IMR-90 (cell line): ENCODE measurements around the gene FRAS1. TPM values are rescaled to one million over a fixed set of nuclear protein-coding genes. Genes with fewer than 3 reads are reported as not detected.

ENCODE experiments used
- ATAC-seq: fragments of 200-7000 bp; cut with Tn5 transposase; 2 replicates; pipeline ENCODE4 v1.9.1; 2020; ENCODE audit warnings: low read depth, mild to moderate bottlenecking, moderate library complexity
- BruUV-seq: library from RNA; stranded (reverse); fragments of 400-500 nt; replicated peaks from 2 replicates; lab custom pipeline; 2021; lab: Mats Ljungman, UMichigan
- CTCF ChIA-PET: fragments of 300-600 bp; formaldehyde crosslinking; extraction: SDS; loops from one replicate; lab custom pipeline; 2021; ENCODE audit warnings: antibody characterized with exemption; lab: Yijun Ruan, JAX
- POLR2A ChIA-PET: fragments of 300-600 bp; sonication (Branson Sonifier 250); formaldehyde crosslinking; loops from one replicate; lab custom pipeline; 2022; ENCODE audit warnings: antibody characterized with exemption; ENCODE audit not compliant: unreplicated experiment; lab: Charles Lee
- DNase-seq: peaks from one replicate; pipeline ENCODE4 v3.0.0; 2013
- H2AFZ ChIP-seq: replicated peaks from 2 replicates; pipeline ENCODE3; 2013; ENCODE audit warnings: low read length, mild to moderate bottlenecking; ENCODE audit not compliant: poor library complexity
- H2AK5ac ChIP-seq: 2 replicates; pipeline ENCODE4 v1.6.1; 2013; ENCODE audit warnings: low read depth, low read length, inconsistent platforms
- H2AK9ac ChIP-seq: replicated peaks from 2 replicates; pipeline ENCODE3; 2013; ENCODE audit warnings: mild to moderate bottlenecking, low read depth, low read length, moderate library complexity; ENCODE audit not compliant: poor library complexity
- H2BK120ac ChIP-seq: 2 replicates; pipeline ENCODE4 v1.6.1; 2013; ENCODE audit warnings: low read depth, low read length, inconsistent platforms
- H2BK15ac ChIP-seq: 3 replicates; pipeline ENCODE4 v1.6.1; 2013; ENCODE audit warnings: low read depth, low read length, inconsistent platforms
- H2BK20ac ChIP-seq: 2 replicates; pipeline ENCODE4 v1.6.1; 2013; ENCODE audit warnings: low read depth, mild to moderate bottlenecking, inconsistent platforms, low read length, moderate library complexity
- H2BK5ac ChIP-seq: 2 replicates; pipeline ENCODE4 v1.6.1; 2013; ENCODE audit warnings: mild to moderate bottlenecking, low read depth, low read length, inconsistent platforms; ENCODE audit not compliant: poor library complexity, severe bottlenecking
- H3K14ac ChIP-seq: replicated peaks from 2 replicates; pipeline ENCODE4 v1.6.1; 2013; ENCODE audit warnings: low read depth, low read length, inconsistent platforms
- H3K18ac ChIP-seq: 2 replicates; pipeline ENCODE4 v1.6.1; 2013; ENCODE audit warnings: low read depth, low read length, control low read depth
- H3K23ac ChIP-seq: 2 replicates; pipeline ENCODE4 v1.6.1; 2013; ENCODE audit warnings: low read depth, low read length, inconsistent platforms
- H3K27ac ChIP-seq: 2 replicates; pipeline ENCODE4 v1.5.1; 2013; ENCODE audit warnings: mild to moderate bottlenecking, control low read depth, low read length; ENCODE audit not compliant: insufficient read depth
- H3K27me3 ChIP-seq: 2 replicates; pipeline ENCODE4 v1.6.1; 2013; ENCODE audit warnings: low read length; ENCODE audit not compliant: control insufficient read depth, insufficient read depth
- H3K36me3 ChIP-seq: 2 replicates; pipeline ENCODE4 v1.6.1; 2013; ENCODE audit warnings: low read length, mixed read lengths; ENCODE audit not compliant: control insufficient read depth, insufficient read depth
- H3K4ac ChIP-seq: 2 replicates; pipeline ENCODE4 v1.6.1; 2013; ENCODE audit warnings: low read depth, low read length, inconsistent platforms
- H3K4me1 ChIP-seq: 2 replicates; pipeline ENCODE4 v1.6.1; 2013; ENCODE audit warnings: low read length, mixed read lengths; ENCODE audit not compliant: control insufficient read depth, insufficient read depth
- H3K4me2 ChIP-seq: 2 replicates; pipeline ENCODE4 v1.6.1; 2013; ENCODE audit warnings: low read depth, mild to moderate bottlenecking, control low read depth, low read length, moderate library complexity
- H3K4me3 ChIP-seq: 2 replicates; pipeline ENCODE4 v1.5.1; 2013; ENCODE audit warnings: low read depth, mild to moderate bottlenecking, control low read depth, low read length, moderate library complexity; ENCODE audit not compliant: insufficient read depth
- H3K56ac ChIP-seq: 2 replicates; pipeline ENCODE4 v1.6.1; 2013; ENCODE audit warnings: low read length, inconsistent platforms; ENCODE audit not compliant: insufficient read depth; ENCODE audit errors: extremely low read depth
- H3K79me1 ChIP-seq, 2 experiments: 2 replicates each; pipeline ENCODE4 v1.6.1; 2013; ENCODE audit warnings: low read length in 2 of 2, inconsistent platforms in 1 of 2, low read depth in 1 of 2
- H3K9ac ChIP-seq: 2 replicates; pipeline ENCODE4 v1.6.1; 2013; ENCODE audit warnings: low read depth, low read length, control low read depth
- H3K9me1 ChIP-seq: 2 replicates; pipeline ENCODE4 v1.6.1; 2013; ENCODE audit warnings: low read length, inconsistent platforms; ENCODE audit not compliant: insufficient read depth
- H3K9me3 ChIP-seq: 2 replicates; pipeline ENCODE4 v1.6.1; 2013; ENCODE audit warnings: low read length; ENCODE audit not compliant: control insufficient read depth, insufficient read depth
- H4K20me1 ChIP-seq: 2 replicates; pipeline ENCODE4 v1.6.1; 2013; ENCODE audit warnings: low read length, inconsistent platforms; ENCODE audit not compliant: insufficient read depth
- H4K5ac ChIP-seq: 2 replicates; pipeline ENCODE4 v1.6.1; 2013; ENCODE audit warnings: mild to moderate bottlenecking, low read depth, low read length, control low read depth
- H4K8ac ChIP-seq, 2 experiments: 2 replicates each; pipeline ENCODE4 v1.6.1; 2013; ENCODE audit warnings: low read depth in 2 of 2, low read length in 2 of 2, control low read depth in 1 of 2, inconsistent platforms in 1 of 2
- H4K91ac ChIP-seq: 2 replicates; pipeline ENCODE4 v1.6.1; 2013; ENCODE audit warnings: low read depth, low read length, inconsistent platforms; ENCODE audit not compliant: insufficient read depth
- BHLHE40 ChIP-seq: fragments of 150-350 bp; IDR thresholded peaks from 2 replicates; pipeline ENCODE4 v1.6.1; 2016; ENCODE audit warnings: mild to moderate bottlenecking, low read depth, low read length
- CEBPB ChIP-seq: IDR thresholded peaks from 2 replicates; pipeline ENCODE4 v1.6.1; 2012; ENCODE audit warnings: low read depth, low read length, improper control_type of control experiment
- CHD1 ChIP-seq: IDR thresholded peaks from 2 replicates; pipeline ENCODE4 v1.6.1; 2012; ENCODE audit warnings: low read depth, low read length, improper control_type of control experiment
- FOS ChIP-seq: fragments of 150-350 bp; IDR thresholded peaks from 2 replicates; pipeline ENCODE4 v1.6.1; 2016; ENCODE audit warnings: low read depth, low read length
- MAFK ChIP-seq: IDR thresholded peaks from 2 replicates; pipeline ENCODE4 v1.6.1; 2012; ENCODE audit warnings: low read depth, low read length, improper control_type of control experiment
- MAZ ChIP-seq: IDR thresholded peaks from 2 replicates; pipeline ENCODE4 v1.6.1; 2012; ENCODE audit warnings: low read depth, mild to moderate bottlenecking, low read length, improper control_type of control experiment, moderate library complexity, borderline replicate concordance
- MXI1 ChIP-seq: IDR thresholded peaks from 2 replicates; pipeline ENCODE4 v1.6.1; 2012; ENCODE audit warnings: low read depth, mild to moderate bottlenecking, low read length, moderate library complexity, borderline replicate concordance
- NFE2L2 ChIP-seq: fragments of 150-350 bp; IDR thresholded peaks from 2 replicates; pipeline ENCODE4 v1.6.1; 2016; ENCODE audit warnings: low read depth, mild to moderate bottlenecking, low read length
- POLR2A ChIP-seq: IDR thresholded peaks from 2 replicates; pipeline ENCODE4 v1.6.1; 2012; ENCODE audit warnings: mild to moderate bottlenecking, low read depth, low read length
- RAD21 ChIP-seq: IDR thresholded peaks from 2 replicates; pipeline ENCODE4 v1.6.1; 2012; ENCODE audit warnings: low read length, improper control_type of control experiment
- RCOR1 ChIP-seq: IDR thresholded peaks from 2 replicates; pipeline ENCODE4 v1.6.1; 2012; ENCODE audit warnings: mild to moderate bottlenecking, low read length, improper control_type of control experiment; ENCODE audit not compliant: insufficient replicate concordance
- RFX5 ChIP-seq: IDR thresholded peaks from 2 replicates; pipeline ENCODE4 v1.8.0; 2012; ENCODE audit warnings: low read depth, mild to moderate bottlenecking, low read length, moderate library complexity
- SMC3 ChIP-seq: fragments of 150-350 bp; IDR thresholded peaks from 2 replicates; pipeline ENCODE4 v1.6.1; 2016; ENCODE audit warnings: low read depth, mild to moderate bottlenecking, antibody characterized with exemption, low read length, moderate library complexity
- USF2 ChIP-seq: fragments of 150-350 bp; IDR thresholded peaks from 2 replicates; pipeline ENCODE4 v1.6.1; 2017; ENCODE audit warnings: mild to moderate bottlenecking, antibody characterized with exemption, low read length, low read depth
- WGBS, 2 experiments: methylation state at CpG; one replicate each; pipeline versions ENCODE4 v1.1.5 to v1.1.7; 2013; ENCODE audit warnings: missing lambda C conversion rate in 2 of 2; ENCODE audit not compliant: insufficient read length in 1 of 2; ENCODE audit errors: extremely low coverage in 2 of 2; 5-methylcytosine and 5-hydroxymethylcytosine counted together
- dilution Hi-C: fragments of 300-500 bp; cut with HindIII; formaldehyde crosslinking; loops from one replicate; pipeline ENCODE4 v1.14.3; 2018; ENCODE audit warnings: low sequenced_read_pairs; ENCODE audit not compliant: unreplicated experiment
- in situ Hi-C: fragments of 300-500 bp; cut with MboI; formaldehyde crosslinking; loops from 3 replicates; pipeline ENCODE4 v1.14.3; 2019; ENCODE audit warnings: low sequenced_read_pairs, inconsistent platforms, mixed read lengths
- intact Hi-C: fragments of 100-400 bp; cut with micrococcal nuclease; formaldehyde crosslinking; loops from 2 replicates; pipeline ENCODE4 v1.10.0; 2022
- polyA plus RNA-seq, 3 experiments: library from polyadenylated mRNA; depleted of rRNA; stranded (reverse); fragments of >200 nt; gene quantifications; 2 replicates each; pipeline ENCODE4 v1.2.3, GENCODE V29; 2012; ENCODE audit warnings: low replicate concordance in 1 of 3
- total RNA-seq: library from RNA; depleted of rRNA; stranded (reverse); fragments of >200 nt; gene quantifications from 2 replicates; pipeline ENCODE4 v1.2.3, GENCODE V29; 2012
- TF ChIP-seq, protein P1 (sequence below): conservative IDR thresholded peaks from 2 replicates; pipeline ENCODE4 v1.5.1; 2012; ENCODE audit warnings: mild to moderate bottlenecking, low read depth, low read length, improper control_type of control experiment
- TF ChIP-seq, protein P2 (sequence below): fragments of 150-350 bp; IDR thresholded peaks from 2 replicates; pipeline ENCODE4 v1.6.1; 2016; ENCODE audit warnings: low read depth, mild to moderate bottlenecking, low read length, moderate library complexity, borderline replicate concordance

FRAS1 gene
- total and polyA plus RNA-seq, 2 of the 4 experiments (the other 2 are of a cell fraction): under 0.01 to 0.03 TPM

DNA sequence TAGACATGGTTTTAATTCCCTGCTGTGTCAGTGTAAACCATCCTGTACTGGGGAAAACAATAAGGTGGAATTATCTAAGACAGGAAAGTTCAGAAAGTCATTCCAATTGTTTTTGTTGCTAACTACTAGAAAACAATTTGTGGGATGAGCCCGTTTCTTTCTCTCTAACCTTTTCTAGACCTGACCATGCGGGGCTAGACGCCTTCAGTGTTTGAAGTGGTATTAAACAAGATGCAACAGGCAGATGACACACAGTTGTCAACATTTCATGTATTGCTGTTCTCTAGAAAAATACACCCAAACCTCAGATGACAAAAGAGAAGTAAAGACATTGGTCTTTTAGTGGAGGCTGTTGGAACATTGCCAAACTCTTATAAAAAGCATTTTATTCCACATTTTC is 105.7 kb downstream of the FRAS1 start:
- BruUV-seq: no TSS peak
- H2AK9ac ChIP-seq: no peak overlapping the region
- no peaks in the 10 kb centered on the region for H3K9me3 ChIP-seq
- dilution Hi-C loops: no loop called here
- H3K4me2 ChIP-seq: no peak overlapping the region
- no peak overlapping the region for H2AFZ ChIP-seq
- no peak overlapping the region for H2BK15ac ChIP-seq
- H2BK20ac ChIP-seq: no peak overlapping the region
- H4K5ac ChIP-seq: no peak overlapping the region
- H3K9ac ChIP-seq: no peak overlapping the region
- H3K23ac ChIP-seq: no peak overlapping the region
- no peaks in the 10 kb centered on the region for H3K36me3 ChIP-seq
- H4K91ac ChIP-seq: no peak overlapping the region
- no peak overlapping the region for H4K8ac ChIP-seq
- H3K14ac ChIP-seq: no peak overlapping the region
- H3K79me1 ChIP-seq: no peaks in the 10 kb centered on the region
- in situ Hi-C loops: no loop called here
- POLR2A ChIA-PET: no interaction called here
- no peaks in the 10 kb centered on the region for H3K4me1 ChIP-seq
- WGBS, 2 experiments: no CpG with 5 or more reads among the region's 3 CpGs
- DNase-seq (no peak), ATAC-seq (no peak)
- intact Hi-C loops: no loop called here
- no peak overlapping the region for H3K56ac ChIP-seq
- H3K18ac ChIP-seq: no peak overlapping the region
- no peak overlapping the region for H2BK120ac ChIP-seq
- TF ChIP-seq, protein P1, sequence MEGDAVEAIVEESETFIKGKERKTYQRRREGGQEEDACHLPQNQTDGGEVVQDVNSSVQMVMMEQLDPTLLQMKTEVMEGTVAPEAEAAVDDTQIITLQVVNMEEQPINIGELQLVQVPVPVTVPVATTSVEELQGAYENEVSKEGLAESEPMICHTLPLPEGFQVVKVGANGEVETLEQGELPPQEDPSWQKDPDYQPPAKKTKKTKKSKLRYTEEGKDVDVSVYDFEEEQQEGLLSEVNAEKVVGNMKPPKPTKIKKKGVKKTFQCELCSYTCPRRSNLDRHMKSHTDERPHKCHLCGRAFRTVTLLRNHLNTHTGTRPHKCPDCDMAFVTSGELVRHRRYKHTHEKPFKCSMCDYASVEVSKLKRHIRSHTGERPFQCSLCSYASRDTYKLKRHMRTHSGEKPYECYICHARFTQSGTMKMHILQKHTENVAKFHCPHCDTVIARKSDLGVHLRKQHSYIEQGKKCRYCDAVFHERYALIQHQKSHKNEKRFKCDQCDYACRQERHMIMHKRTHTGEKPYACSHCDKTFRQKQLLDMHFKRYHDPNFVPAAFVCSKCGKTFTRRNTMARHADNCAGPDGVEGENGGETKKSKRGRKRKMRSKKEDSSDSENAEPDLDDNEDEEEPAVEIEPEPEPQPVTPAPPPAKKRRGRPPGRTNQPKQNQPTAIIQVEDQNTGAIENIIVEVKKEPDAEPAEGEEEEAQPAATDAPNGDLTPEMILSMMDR: no peak
- no peak for TF ChIP-seq RFX5
- TF ChIP-seq NFE2L2: no peak
- TF ChIP-seq CEBPB: no peak
- TF ChIP-seq, protein P2, sequence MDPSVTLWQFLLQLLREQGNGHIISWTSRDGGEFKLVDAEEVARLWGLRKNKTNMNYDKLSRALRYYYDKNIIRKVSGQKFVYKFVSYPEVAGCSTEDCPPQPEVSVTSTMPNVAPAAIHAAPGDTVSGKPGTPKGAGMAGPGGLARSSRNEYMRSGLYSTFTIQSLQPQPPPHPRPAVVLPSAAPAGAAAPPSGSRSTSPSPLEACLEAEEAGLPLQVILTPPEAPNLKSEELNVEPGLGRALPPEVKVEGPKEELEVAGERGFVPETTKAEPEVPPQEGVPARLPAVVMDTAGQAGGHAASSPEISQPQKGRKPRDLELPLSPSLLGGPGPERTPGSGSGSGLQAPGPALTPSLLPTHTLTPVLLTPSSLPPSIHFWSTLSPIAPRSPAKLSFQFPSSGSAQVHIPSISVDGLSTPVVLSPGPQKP: no peak
- no peak for TF ChIP-seq MXI1
- no peak for TF ChIP-seq BHLHE40
- TF ChIP-seq FOS: no peak
- no peak for TF ChIP-seq RAD21
- no peak for TF ChIP-seq USF2
- no peak for TF ChIP-seq CHD1
- no peak for TF ChIP-seq RCOR1
- no peak for TF ChIP-seq SMC3
- TF ChIP-seq MAFK: no peak
- no peak for TF ChIP-seq POLR2A
- no peak for TF ChIP-seq MAZ
- no peaks in the 10 kb centered on the region for H4K20me1 ChIP-seq
- no peaks in the 10 kb centered on the region for H3K9me1 ChIP-seq
- H3K4ac ChIP-seq: no peak overlapping the region
- no peaks in the 10 kb centered on the region for H3K27me3 ChIP-seq
- H3K4me3 ChIP-seq: no peak overlapping the region
- CTCF ChIA-PET: no interaction called here
- no peak overlapping the region for H2BK5ac ChIP-seq
- no peak overlapping the region for H2AK5ac ChIP-seq
- H3K27ac ChIP-seq: no peak overlapping the region
